Right lung (tissue), 5 donors: ENCODE data around the gene DDX55. TPM values are rescaled to one million over a fixed set of nuclear protein-coding genes. Genes with fewer than 3 reads are reported as not detected.
A peak's percentile ranks its signal among the peaks of the same experiment; 100 is the strongest.

Experiments used
- DNase-seq, 2 donors: peaks; one replicate each; pipeline ENCODE4 v3.0.0-alpha.2; 2013
- polyA plus RNA-seq, 5 donors: library from polyadenylated mRNA; unstranded; fragments of 120-200 nt; gene quantifications; one replicate each; pipeline versions ENCODE4 v1.2.1 to v1.2.3, GENCODE V29; 2013; ENCODE audit warnings: inconsistent platforms in 1 of 5, low replicate concordance in 1 of 5; ENCODE audit not compliant: insufficient read length in 5 of 5, insufficient read depth in 1 of 5

Gene DDX55
- polyA plus RNA-seq, 5 donors: 40.4 to 45.7 (median 42.7) TPM

DNA sequence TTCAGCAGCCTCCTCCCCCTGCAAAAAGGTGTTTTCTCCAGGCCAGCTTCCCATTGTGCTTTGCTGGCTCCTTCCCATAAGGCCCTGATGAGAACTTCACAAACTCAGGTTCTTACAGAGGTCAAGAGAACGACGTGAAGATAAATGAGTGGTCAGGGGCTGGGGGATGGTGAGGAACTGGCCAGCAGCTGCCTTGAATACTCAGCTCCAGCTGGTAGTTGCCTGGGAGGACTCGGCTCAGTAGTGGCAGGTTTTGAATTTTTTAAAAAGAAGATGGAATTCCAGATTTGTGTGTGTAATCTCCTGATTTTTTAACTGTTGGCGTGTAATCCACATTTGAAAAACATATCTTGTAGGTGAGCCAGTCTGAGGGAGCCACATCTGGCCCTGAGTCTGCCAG, 5.9 kb downstream of the DDX55 start:
- DNase-seq: no peak

DNA sequence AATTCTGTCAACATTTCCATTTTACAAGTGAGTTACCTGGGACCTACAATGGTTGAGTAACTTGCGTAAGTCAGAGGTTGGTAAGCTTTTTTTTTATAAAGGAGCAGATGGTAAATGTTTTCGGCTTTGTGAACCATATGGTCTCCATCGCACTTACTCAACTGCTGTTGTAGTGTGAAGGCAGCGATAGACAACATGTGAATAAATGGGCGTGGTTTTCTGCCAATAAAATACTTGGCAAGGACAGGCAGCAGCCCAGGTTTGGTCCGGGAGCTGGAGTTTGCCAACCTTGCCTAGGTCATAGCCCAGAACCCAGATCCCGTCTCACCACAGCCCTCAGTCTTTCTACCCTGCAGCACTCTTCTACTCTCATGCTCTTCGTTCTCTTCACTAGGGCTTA, 6.3 kb downstream of the DDX55 start:
- no peak for DNase-seq

- DNase-seq: no peak
Measured at GRCh38 chr12:123614110-123614509, 12.2 kb downstream of the DDX55 start.

DNA sequence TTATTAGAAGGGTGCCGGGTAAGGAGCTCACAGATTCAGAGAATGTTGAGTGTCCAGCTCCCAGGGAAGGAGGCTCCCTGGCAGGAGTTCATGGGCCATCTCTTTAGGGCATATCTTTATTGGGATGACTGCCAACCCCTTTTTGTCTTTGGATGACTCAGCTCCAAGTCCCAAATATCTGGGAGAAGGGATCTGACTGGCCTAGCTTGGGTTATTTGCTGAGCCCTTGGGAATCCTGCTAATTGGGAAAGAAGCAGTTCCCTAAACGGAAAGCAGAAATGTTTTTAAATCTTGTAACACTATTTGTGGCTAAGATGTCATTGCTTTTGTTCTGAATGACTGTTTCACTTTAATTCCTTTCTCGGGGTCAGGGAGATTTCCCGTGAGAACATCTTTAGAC, 12.6 kb downstream of the DDX55 start:
- no peak for DNase-seq

DNA sequence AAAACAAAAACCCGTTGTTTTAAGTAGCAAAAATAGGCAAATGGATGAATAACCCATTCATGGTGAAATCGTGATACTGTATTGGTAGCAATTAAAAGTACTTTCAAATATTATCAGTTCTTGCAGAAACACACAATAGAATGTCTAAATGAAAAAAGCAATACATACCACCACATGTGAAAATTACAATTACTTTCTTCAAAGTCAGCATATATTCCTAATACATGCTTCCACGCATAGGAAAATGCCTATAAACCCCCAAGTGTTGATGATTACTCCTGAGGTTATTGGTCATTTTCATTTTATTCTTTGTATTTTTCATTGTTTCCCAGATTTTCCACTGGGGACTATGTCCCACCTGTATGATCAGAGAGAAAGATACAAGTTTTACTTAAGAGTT, 15.2 kb downstream of the DDX55 start:
- DNase-seq: no peak

GRCh38 chr12:123617580-123617979, 15.7 kb downstream of the DDX55 start:
- no peak for DNase-seq

- DNase-seq: no peak
Measured at GRCh38 chr12:123621101-123621500, 19.2 kb downstream of the DDX55 start.

- DNase-seq: no peak
Measured at GRCh38 chr12:123621619-123622530, 20.0 kb downstream of the DDX55 start.

DNA sequence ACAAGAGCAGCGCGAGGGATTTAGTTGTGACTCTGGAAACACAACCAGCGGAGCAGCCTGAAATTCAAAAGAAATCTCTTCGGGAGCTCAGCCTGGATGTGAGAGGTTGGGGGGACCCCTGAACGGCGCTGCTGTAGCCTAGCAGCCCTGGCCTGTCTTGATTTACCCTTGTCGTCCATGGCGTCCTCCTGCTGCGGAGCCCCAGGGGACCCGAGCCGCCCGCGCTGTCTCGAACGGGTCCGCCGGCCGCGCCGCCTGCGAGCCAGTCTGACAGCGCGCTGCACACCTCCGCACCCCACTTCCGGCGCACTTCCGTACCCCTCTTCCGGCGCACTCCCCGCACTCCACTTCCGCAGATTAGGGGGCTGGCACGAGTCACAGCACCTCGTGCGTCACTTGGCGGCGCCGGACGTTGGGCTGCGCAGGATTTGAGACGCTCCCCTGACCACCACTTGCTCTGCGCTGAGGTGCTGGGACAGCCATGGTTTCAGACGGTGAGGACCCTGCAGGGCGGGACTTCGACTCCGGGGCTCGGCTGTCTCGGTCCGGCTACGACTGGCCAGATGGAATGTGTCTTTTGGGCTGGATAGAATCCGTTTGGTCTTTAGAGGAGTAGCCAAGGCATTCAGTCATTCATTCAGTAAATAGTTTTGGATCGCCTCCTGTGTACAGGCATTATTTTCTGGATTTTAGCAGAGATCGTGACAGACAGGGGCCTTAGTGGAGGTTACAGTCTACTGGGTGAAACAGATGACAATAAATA, 31.7 kb downstream of the DDX55 start, which contains the start of the genes EIF2B1 and GTF2H3:
EIF2B1 (minus strand) TSS at position 308 of the 763 bp plus-strand sequence; CDS start at position 179, 129 bp downstream.
GTF2H3 (plus strand) TSS at position 451 of the 763 bp plus-strand sequence; CDS start at position 482, 31 bp downstream.
- peak; percentile 96 to 97 for DNase-seq

DNA sequence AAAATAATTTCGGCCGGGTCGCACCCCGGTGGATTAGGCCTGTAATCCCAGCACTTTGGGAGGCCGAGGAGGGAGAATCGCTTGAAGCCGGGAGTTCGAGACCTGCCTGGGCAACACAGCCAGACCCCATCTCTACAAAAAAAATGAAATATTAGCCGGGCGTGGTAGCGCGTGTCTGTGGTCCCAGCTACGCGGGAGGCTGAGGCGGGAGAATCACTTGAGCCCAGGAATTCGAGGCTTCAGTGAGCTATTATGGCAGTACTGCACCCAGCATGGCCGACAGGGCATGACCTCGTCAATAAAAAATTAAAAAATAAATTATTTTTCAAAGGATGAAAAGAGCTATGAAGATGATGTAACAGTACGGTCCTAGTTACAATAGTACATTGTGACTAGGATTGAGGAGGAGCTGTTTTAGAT, 32.3 kb downstream of the DDX55 start:
- DNase-seq: no peak

DNA sequence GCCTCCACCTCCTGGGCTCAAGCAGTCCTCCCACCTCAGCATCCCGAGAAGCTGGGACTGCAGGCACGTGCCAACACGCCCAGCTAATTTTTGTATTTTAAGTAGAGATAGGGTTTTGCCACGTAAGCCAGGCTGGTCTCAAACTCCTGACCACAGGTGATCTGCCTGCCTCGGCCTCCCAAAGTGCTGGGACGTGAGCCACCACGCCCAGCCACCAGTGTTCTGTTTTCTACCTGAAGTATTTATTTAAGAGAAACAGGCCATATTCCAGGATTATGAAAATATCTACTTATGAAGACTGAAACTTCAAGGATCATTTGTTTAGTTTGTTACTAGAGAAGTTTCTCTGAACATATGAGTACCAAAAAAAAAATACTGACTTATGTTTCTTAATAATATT, 42.0 kb downstream of the DDX55 start:
- DNase-seq: no peak

- no peak for DNase-seq
Measured at GRCh38 chr12:123645380-123645779, 43.5 kb downstream of the DDX55 start.

GRCh38 chr12:123645878-123646277, 44.0 kb downstream of the DDX55 start:
- no peak for DNase-seq

GRCh38 chr12:123648401-123648800, 46.5 kb downstream of the DDX55 start:
- no peak for DNase-seq

- DNase-seq: no peak
Measured at GRCh38 chr12:123654129-123654701, 52.3 kb downstream of the DDX55 start.

GRCh38 chr12:123655420-123655819, 53.5 kb downstream of the DDX55 start:
- no peak for DNase-seq

- no peak for DNase-seq
Measured at GRCh38 chr12:123656392-123656791, 54.5 kb downstream of the DDX55 start.

- DNase-seq: no peak
Measured at GRCh38 chr12:123657211-123657610, 55.3 kb downstream of the DDX55 start.

- no peak for DNase-seq
Measured at GRCh38 chr12:123659996-123660727, 58.3 kb downstream of the DDX55 start.

GRCh38 chr12:123667771-123668170, 65.9 kb downstream of the DDX55 start:
- DNase-seq: no peak
